HepG2 (cell line): ENCODE measurements around the gene ASIC2.

Experiments used
- EZH2 ChIP-seq: conservative IDR thresholded peaks from 2 replicates; pipeline ENCODE4 v1.6.1; 2012; ENCODE audit warnings: mild to moderate bottlenecking, low read depth, low read length, moderate library complexity
- ZNF274 ChIP-seq: sonication (generic); formaldehyde crosslinking; IDR thresholded peaks from 2 replicates; pipeline ENCODE4 v1.5.1; 2020; ENCODE audit warnings: mild to moderate bottlenecking, missing genetic modification reagents
- ZNF737 ChIP-seq: sonication (generic); formaldehyde crosslinking; IDR thresholded peaks from 2 replicates; pipeline ENCODE4 v1.5.0; 2020; ENCODE audit warnings: missing genetic modification reagents, mild to moderate bottlenecking, borderline replicate concordance
- TF ChIP-seq, protein P1 (sequence below), 2 experiments: sonication (generic) in 1 of 2; formaldehyde crosslinking in 1 of 2; IDR thresholded peaks; 2 replicates each; pipeline versions ENCODE4 v1.5.1 to v1.6.1; 2011 to 2020; ENCODE audit warnings: borderline replicate concordance in 1 of 2, low read depth in 1 of 2, low read length in 1 of 2, mild to moderate bottlenecking in 1 of 2, missing genetic modification reagents in 1 of 2, moderate library complexity in 1 of 2

DNA sequence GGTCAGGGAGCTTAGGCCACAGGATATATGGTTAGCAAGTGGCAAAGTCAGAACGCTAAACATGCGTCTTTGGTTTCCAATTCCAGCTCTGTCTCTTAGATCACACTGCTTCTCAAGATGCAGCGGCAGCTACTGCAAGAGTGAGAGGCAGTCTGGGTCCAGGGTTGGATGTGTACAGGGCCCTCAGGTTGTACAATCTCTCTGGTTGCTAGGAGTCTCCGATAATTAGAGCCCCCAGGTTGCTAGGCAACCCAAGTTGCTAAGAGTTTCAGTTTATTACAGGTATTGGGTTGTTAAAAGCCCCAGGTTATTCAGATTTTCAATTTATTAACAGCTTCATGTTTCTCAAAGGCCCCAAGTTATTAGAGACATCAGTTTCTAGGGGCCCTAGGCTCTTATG is 317.0 kb downstream of the ASIC2 start:
- TF ChIP-seq EZH2 (no peak), ZNF274 (CRISPR knock-in tag) (no peak), ZNF737 (CRISPR knock-in tag) (no peak)
- TF ChIP-seq, protein P1, sequence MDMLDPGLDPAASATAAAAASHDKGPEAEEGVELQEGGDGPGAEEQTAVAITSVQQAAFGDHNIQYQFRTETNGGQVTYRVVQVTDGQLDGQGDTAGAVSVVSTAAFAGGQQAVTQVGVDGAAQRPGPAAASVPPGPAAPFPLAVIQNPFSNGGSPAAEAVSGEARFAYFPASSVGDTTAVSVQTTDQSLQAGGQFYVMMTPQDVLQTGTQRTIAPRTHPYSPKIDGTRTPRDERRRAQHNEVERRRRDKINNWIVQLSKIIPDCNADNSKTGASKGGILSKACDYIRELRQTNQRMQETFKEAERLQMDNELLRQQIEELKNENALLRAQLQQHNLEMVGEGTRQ (IDR thresholded peaks at IDR 0.05; ENCODE audit: low read depth, low read length): no peak
- TF ChIP-seq, protein P1 (CRISPR knock-in tag; IDR thresholded peaks at IDR 0.05; ENCODE audit: borderline replicate concordance): no peak
